NCI-H510A (cell line): ENCODE results near the gene CDA.
"Not testable (repeated sequence)": the region's sequence is repeated elsewhere in the genome, so short reads cannot be mapped to it uniquely, and the experiment has no call there.

Experiments
- DNase-seq: peaks from one replicate; lab custom pipeline; 2025; lab: John Stamatoyannopoulos, UW

The CDA gene

DNA sequence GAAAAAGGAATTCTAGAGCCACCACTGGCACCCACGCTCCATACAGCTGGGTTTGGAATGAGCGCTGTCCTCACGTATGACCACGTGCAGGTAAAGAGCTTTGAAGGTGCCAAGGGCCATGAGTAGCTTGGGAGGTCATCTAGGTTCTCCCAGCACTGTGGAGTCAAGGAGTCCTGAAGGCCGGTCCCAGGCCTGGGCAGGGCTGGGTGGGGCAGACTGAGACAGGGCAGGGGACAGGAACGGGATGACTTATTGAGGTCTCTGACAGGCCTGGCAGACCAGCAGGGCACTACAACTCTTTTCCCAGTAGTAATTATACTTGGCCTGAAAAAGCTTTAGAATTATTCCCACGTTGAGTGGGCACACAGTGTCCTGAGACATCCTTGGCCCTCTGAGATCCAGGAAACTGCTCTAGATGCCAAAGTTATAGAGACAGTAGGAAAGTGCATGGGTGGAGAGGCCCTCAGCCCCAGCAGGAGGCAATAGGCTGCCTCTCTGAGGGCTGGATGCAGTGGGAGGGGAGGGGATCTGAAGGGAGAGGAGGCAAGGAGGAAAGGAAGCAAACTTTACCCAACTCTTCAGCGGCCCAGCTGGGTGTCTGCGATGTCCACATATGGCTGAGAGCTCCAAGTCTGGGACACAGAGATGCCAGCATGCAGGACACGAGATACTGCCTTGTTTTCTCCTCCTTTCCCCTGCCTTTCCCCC is 1.8 kb upstream of the CDA start:
- no peak for DNase-seq

DNA sequence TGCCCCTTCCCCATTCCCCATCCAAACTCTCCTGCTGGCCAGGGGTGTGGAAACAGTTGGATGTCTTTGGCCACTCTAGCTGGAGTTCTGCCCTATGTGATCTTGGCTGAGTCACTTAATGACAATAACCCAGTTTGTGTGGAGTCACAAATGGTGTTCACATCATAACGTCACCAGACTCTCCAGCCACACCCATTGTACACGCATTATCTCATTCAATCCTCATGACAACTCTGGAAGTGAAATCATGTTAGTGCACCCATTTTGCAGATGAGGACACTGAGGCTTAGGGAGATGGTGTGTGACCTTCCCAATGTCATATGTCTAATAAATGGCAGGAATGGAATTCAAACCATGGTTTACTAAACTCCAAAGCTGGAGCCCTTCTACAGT is 1.2 kb upstream of the CDA start:
- DNase-seq, result no peak

GRCh38 chr1:20589331-20590278 is 708 bp downstream of the CDA start:
- DNase-seq, result no peak

DNA sequence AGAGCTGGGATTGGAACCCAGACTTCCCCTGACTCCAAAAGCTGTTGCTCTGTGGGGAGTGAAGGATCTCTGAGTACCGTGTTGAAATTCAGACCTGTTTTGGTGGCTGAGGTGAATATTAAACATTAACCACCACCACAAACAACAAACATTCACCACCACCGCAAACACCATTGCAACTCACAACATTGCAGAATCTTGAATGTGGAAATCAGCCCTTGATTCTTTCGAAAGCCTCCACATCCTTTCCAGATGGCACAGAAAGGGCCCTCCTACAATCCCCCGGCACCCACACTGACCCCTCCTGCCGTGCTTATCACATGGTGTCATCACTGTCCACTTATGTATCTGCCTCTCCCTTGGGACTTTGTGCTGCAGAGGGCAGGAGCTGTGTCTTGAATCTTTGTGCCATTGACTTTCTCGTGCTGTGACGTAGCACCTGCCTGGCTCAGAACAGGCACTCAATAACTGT is 1.4 kb downstream of the CDA start:
- no peak for DNase-seq

- no peak for DNase-seq
These were observed 4.9 kb downstream of the CDA start for GRCh38 chr1:20593756-20594155.

GRCh38 chr1:20594746-20595145 is 5.8 kb downstream of the CDA start:
- no peak for DNase-seq

GRCh38 chr1:20596106-20596505 is 7.2 kb downstream of the CDA start:
- no peak for DNase-seq

DNA sequence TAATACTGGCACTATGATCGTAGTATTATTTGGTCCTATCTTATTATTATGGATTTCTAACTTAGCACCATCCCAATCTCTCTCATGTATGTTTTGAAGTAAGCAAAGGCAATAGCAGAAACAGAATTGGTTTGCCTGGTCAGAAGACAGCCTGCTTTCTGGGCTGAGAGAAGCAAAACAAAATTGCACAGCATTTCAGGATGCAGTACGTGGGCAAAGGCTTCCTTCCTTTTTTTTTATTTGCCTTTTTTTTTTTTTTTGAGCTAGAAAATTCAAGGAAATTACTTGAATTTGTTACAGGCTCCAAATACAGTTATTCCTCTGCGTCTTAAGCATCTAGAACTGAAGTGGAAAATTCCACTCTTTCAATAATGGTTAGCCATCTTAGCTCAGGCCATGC is 8.8 kb downstream of the CDA start:
- no peak for DNase-seq

GRCh38 chr1:20600156-20600555 is 11.3 kb downstream of the CDA start:
- no peak for DNase-seq

DNA sequence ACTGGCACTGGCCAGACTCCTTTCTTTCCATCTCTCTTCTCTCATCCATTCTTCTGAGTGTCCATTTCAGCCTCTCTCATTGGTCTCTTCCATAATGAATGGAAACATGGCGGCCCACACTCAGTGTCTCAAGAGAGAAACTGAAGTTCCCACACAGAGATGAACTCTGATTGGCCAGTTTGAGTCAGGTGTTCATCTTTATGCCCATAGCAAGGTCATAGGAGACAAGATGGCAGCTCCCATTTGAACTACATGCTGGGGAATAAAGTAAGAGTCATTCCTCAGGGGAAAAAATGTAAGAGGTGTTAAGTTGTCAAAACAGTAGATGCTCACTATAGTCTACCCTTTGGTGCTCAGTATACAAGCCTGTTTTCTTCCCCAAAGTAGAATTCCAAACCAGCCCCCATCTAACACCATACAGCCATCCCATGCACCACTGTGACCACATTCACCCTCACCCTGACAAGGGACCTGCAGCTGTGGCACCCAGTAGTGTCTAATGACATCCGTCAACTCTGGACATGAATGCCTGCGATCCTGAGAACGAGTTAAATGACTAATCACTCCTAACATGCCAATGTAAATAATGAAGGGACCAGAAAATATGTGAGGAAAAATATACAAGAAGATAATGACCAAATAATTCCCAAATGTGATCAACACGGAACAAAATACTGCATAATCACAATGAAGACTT is 12.4 kb downstream of the CDA start:
- no peak for DNase-seq

- no peak for DNase-seq
These were observed 14.1 kb downstream of the CDA start for GRCh38 chr1:20602851-20603450.

DNA sequence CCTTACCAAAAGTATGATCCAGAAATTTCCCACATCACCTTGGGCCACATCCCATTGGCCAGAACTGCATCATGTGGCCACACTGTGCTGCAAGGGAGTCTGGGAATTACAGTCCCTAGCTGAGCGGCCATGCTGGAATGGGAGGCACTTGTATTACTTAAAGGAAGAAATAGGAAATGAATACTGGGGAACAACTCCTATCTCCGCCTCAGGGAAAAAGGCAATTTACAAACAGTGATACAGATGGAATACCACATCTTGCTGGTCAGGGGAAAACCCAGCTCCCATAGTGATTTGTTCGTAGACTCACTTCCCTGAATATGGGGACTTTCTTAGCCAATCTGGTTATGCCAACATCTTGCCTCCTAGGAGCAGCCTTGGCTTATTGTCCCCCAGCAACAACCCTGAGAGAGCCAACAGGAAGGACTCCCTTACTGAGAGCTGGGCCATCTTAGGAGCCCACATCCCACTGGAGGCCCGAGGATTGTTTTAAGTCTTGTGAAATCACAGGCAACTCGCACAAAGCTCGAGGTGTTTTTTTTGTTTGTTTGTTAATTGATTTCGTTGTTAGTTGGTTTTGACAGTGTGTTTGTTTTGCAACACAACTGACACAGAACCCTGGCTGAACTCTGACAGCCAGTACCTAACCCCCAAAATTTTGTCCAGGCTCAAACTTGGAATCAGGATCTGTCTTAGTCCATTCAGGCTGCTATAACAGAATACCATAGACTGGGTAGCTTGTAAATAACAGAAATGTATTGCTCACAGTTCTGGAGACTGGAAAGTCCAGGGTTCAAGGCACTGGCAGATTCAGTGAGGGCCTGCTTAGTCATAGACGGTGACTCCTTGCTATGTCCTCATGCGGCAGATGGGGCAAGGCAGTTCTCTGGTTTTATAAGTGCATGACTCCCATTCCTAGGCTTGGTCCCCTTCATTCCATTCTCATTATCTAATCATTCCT is 14.9 kb downstream of the CDA start:
- DNase-seq, result no peak

DNA sequence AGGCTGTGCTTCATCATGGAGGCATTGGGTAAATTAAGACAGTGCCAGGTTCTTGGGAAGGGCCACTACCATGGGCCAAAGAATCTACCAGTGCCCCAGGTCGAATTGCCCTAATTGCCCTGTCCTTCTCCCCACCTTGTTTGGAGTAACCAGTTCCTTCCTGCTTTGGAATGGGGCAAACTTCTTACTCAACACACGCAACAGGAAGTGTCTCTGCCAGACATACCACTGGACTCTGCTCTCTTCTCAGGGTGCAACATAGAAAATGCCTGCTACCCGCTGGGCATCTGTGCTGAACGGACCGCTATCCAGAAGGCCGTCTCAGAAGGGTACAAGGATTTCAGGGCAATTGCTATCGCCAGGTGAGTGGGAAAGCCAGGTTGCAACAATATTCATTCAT is 15.8 kb downstream of the CDA start:
- no peak for DNase-seq

- DNase-seq, result not testable (repeated sequence)
These were observed 18.1 kb downstream of the CDA start for GRCh38 chr1:20606801-20607570.

DNA sequence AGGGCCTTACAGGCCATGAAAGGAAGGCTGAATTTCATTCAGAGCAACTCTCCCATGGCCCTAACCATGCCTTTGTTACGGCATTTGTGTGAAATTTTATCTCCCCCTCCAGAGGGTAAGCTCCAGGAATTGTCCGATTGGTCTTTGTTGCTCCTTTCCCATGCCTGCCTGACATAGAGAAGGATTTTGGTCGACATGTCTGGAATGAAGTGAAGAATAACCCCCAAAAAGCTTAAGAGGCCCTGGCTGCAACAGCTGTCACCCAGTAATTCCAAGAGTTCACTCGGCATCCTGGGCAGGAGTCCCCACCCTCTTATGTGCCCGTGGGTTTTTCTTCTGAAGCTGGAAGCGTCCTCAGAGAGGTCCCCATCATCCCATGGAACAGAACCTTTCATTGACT is 20.6 kb downstream of the CDA start:
- DNase-seq, result no peak

DNA sequence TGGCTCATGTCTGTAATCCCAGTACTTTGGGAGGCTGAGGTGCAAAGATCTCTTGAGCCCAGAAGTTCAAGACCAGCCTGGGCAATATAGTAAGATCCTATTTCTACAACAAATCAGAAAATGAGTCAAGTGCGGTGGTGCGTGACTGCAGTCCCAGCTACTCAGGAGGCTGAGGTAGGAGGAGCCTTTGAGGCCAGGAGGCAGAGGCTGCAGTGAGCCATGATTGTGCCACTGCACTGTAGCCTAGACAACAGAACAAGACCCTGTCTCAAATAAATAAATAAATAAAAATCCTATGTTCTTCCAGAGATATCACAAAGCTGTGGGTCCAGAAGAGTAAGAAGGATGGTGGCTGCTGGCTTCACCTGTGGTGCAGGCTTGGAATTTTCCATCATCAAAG is 22.1 kb downstream of the CDA start:
- no peak for DNase-seq

DNA sequence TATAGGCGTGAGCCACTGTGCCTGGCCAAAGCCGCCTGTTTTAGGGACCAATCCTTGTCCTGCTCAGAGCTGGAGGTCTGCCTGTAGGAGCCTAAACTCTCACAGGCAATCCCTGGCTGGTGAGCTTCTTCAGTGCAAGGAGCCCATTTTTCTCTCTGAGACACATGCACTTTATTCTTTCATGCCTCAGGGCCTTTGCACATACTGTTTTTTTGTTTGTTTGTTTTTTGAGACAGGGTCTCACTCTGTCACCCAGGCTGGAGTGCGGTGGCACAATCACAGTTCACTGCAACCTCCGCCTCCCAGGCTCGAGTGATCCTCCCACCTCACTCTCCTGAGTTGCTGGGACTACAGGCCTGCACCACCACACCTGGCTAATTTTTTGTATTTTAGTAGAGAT is 22.8 kb downstream of the CDA start:
- no peak for DNase-seq

GRCh38 chr1:20612221-20612746 is 23.4 kb downstream of the CDA start:
- no peak for DNase-seq

- DNase-seq, result no peak
These were observed 25.3 kb downstream of the CDA start for GRCh38 chr1:20614131-20614579.
